GM19035 (cell line): Measurements from ENCODE around the gene IWS1.
"Not testable (repeated sequence)": the region's sequence is repeated elsewhere in the genome, so short reads cannot be mapped to it uniquely, and the experiment has no call there.

Experiments used
- ATAC-seq: cut with Tn5 transposase; IDR thresholded peaks from one replicate; pipeline ENCODE4 v1.9.1; 2021; ENCODE audit not compliant: unreplicated experiment

The IWS1 gene

DNA sequence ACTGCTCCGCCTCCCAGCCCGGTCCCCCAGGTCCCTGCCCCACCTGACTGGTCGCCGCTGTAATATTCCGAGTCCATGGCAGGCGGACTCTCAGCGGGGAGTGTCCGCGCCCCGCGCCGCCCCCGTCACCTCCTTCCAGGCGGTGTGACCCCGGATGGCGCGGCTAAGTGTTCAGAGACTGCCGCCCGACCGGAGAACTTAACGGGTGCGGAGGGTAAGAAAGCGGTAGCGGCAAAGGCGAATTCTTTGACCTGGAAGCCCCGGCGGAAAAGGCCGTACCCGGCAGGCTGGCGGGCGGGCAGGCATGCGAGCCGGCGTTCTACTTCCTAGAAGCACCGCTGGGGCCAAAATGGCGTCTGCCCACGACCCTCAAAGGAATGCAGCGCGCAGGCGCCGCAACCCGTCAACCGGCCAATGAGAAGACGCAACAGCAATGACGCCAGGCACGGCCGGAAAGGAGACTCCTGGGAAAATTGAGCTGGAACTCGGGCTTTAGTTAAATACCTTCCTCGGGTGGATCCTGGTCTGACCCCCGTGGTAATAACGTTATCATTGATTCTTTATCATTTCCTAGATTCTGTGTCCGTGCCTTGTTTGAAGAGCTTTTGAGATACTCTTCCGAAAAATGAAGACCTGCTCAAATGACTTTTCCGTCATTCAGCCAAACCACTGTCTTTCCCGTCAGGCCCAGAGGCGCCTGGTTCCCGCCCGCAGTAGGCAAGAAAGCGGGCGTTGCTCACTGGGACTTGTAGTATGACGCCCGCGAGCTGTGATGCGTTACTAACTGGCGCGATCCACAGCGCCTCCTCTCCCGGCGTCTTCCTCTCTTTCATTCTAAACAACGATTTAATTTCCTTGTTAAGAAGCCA is at the start of gene IWS1:
Gene IWS1 (minus strand): TSS at position 358 of the 869 bp plus-strand sequence. CDS start 281 bp downstream, at position 77.
- ATAC-seq, result peak; percentile 93

DNA sequence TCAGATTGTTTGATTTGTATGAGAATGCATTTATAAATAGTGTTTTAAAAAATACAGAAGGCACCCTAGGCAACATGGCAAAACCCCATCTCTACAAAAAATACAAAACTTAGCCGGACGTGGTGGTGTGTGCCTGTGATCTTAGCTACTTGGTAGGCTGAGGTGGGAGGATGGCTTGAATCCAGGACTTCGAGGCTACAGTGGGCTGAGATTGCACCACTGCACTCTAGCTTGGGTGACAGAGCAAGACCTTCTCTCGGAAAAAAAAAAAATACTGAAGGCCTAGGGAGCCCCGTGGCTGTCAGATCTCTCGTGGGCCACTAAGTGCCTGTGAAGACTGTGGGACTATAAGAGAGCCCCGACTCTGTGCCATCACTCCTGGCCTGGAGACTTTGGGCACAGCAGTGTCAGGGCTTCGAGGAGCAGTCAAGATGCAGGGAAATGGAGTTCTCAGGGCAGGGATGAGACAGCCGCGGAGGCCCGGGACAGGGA is 49.7 kb upstream of the IWS1 start:
- ATAC-seq, result no peak

DNA sequence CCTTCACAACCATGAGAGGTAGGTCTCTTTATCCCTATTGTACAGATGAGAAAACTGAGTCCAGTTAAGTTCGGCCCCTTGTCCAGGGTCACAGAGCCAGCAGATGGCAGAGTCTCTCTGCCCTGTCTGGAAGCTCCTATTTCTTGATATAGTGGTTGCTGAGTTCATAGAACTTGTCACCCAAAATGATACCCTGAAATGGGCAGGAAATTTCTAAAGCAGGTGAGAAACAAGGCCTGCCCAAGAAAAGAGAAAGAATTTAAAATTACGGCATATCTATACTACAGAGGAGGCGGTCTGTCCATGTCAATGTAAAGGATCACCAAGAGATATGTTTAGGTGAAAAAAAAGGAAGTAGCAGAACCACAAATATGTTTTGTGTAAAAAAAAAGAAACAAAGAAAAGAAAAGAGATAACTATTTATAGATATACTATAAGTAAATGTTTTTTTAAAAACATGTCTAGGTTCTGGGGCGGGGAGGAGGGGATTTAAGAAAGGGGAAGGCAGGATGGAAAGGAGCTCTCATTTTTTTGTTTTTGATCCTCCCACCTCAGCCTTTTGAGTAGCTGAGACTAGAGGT is 49.0 kb upstream of the IWS1 start:
- no peak for ATAC-seq

DNA sequence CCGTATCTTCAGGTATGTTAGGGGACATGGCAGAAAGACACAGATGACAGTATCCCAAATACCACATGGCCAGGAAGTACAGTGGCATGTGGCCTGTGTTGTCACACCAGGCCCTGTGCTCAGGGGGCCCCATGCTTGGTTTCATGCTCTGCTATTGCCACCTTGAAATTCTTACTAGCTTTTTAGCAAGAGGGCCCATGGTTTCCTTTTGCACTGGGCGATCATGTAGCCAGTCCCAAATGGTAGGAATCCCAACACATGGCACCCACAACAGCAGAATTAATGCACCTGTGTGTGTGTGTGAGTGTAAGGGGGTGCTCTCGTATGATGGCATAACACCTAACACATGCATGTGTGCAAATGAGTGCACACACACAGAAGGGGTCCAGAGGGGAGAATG is 48.4 kb upstream of the IWS1 start:
- no peak for ATAC-seq

DNA sequence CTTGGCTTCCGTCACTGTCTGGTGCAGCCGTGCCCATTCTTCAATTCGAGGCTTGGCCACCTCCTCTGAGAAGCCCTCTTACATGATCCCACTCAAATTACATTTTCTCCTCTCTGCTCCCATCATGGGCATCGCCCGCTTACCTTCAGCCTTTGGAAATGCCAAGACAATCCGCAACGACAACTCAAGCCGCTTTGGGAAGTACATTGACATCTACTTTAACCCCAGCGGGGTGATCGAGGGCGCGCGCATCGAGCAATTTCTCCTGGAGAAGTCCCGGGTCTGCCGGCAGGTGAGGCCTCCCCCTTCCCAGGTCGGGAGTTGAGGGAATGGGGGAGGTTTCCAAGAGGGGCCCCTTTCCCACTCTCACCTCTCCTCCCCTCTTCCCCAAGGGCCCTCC is 47.5 kb upstream of the IWS1 start:
- no peak for ATAC-seq

DNA sequence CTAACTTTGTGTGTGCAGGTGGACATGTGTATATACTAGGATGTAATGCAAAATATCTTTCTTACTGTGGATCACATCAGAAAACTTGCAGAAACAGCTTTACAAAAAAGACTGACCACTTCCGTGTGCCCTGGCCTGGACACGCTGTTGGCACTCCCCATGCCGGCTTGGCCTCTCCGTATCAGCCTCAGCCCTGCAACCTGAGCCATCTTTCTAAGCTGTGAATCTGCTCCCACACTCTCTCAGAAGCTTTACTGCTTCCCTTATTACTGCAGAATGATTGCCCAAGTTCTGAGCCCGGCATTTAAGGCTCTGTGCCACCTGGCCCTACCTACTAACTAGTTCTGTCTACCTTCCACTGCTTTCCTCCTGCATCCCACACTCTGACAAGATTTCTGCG is 47.0 kb upstream of the IWS1 start:
- no peak for ATAC-seq

DNA sequence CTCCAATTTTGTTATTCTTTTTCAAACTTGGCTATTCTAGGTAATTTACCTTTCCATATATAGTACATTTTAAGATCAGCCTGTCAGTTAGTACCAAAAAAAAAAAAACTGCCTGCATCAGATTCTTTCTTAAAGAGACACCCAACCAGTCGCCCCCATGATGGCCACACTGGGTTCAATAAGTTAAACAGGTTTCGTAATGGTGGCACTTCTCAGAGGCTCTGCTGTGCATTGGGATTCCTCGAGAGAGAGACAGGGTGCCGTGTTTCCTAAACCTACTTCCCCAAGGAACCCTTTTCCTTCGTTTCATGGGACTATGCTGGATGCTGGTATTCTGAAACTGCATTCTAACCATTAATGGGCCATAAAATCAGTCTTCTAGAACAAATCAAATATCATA is 46.6 kb upstream of the IWS1 start:
- no peak for ATAC-seq

DNA sequence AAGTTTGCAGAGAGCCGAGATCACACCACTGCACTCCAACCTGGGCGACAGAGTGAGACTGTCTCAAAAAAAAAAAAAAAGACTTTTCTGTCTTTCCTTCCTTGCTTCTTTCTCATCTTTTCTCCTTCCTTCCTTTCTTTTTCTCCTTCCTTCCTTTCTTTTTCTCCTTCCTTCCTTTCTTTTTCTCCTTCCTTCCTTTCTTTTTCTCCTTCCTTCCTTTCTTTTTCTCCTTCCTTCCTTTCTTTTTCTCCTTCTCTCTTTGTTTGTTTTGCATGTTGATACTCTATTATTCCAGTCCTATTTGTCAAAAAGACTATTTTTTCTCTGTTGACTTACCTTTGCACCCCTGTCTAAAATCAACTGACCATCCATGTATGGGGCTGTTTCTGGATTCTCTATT is 46.1 kb upstream of the IWS1 start:
- not testable (repeated sequence) for ATAC-seq

DNA sequence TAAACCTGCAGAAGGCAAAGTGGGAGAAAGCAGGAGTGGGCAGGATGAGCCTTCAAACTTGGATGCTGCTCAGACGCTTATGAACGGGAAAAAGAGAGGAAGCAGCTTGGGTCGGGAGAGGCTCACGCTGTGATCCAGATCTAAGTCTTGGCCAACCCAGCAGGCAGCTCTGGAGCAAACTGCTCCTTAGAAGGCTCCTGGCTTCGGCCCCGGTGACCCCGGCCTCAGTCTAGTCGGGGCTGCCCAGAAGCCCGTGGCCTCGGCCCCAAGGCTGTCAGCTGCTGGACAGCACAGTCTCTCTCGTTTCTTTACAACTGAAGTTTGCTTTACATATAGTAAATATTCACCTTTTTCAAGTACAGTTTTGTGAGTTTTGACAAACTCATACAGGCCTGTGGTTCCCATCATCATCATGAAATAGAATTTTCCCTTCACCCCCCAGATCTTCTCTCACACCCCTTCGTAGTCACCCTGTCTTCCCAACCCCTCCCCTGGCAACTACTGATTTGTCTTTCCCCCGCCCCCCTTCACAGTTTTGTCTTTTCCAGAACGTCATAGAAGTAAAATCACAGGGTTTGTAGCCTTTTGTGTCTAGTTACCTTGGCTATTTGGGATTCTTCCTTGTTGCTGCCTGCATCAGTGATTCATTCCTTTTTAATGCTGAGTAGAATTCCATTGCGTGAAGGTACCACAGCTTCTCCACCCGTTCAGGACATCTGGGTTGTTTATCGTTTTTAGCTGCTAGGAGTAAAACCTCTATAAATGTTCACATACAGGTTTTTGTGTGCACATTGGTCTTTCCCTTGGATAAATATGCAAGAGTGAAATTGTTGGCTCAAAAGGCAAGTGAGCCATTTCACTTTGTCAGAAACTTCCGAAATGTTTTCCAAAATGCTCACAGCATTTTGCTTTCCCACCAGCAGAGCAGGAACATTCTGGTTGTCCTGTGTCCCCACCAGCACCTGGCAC is 44.3 kb upstream of the IWS1 start:
- no peak for ATAC-seq

DNA sequence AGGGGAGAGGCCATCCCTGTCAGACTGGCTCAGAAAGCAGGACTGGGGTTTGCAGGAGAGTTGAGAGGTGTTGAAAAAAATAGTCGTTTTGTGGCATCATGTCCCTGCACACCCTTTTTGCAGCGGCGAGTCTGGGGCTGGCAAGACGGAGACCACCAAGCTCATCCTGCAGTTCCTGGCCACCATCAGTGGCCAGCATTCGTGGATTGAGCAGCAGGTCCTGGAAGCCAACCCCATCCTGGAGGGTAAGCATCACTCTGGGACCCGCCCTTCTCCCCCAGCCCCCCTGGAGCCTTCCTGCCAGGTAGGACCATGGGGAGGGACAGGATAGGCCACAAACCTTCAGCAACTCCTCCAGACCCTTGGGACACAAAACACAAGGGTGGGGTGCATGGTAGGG is 43.4 kb upstream of the IWS1 start:
- ATAC-seq, result no peak

DNA sequence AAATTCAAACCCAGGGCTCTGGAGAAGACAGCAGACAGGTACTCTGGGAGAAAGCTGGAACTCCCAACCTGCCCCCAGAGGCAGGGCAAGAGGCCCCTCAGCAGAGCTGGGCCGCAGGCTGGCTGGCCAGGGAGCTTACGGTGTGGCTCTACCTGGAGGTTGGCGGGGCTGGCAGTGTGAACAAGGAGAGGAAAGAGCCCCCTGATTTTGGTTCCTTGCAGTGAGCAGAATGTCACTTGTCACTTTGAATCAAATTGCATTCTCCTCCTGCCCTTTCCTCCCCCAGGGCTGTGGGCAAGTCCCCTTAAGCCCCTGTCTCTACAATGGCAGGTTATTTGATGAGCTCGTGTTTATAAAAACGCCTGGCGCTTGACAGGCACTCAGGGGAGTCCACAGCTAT is 41.8 kb upstream of the IWS1 start:
- no peak for ATAC-seq

DNA sequence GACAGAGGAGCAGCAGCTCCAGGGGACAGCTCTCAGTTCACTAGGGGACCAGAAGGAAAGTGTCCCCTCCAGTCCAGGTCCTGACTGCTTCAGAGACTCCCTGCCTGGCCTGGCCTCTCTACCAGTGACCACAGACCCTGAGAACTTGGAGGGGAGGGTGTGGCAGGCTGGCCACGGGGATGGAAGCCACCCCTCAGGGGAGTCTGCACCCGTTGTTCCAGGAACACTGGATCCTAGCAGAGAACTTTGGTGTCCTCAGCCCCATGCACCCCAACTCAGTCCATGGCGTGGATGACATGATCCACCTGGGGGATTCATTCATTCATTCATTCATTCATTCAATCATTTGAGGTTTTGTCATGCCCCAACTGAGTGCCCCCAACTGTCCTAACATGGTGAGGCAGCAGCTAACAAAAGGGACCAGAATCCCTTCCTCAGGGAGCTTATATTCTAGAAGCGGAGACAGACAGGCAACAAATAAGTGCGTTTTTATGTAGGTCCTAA is 41.1 kb upstream of the IWS1 start:
- ATAC-seq, result no peak

DNA sequence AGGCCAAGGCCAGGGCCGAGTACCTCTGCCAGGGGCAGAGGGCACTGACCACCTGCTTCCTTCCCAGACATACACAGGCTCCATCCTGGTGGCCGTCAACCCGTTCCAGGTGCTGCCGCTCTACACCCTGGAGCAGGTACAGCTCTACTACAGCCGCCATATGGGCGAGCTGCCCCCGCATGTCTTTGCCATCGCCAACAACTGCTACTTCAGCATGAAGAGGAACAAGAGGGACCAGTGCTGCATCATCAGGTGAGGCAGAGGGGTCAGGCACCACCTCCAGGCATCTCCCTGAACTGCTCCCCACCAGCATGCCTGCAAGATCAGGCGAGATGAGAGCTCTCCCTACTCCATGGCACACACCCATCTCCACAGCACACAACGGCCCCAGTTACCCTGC is 40.3 kb upstream of the IWS1 start:
- no peak for ATAC-seq

DNA sequence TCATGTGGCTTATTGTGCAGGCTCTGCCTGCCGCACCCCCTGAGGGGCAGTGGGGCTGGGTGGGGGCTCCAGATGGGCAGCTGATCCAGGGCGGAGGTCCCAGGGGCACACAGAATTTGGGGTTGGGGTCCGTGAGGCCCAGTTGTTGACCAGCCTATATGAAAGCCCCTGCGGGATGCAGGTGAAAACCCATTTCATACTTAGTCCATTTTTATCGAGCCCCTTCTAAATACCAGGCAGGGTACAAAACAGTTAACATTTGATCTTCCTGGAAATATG is 39.8 kb upstream of the IWS1 start:
- no peak for ATAC-seq

DNA sequence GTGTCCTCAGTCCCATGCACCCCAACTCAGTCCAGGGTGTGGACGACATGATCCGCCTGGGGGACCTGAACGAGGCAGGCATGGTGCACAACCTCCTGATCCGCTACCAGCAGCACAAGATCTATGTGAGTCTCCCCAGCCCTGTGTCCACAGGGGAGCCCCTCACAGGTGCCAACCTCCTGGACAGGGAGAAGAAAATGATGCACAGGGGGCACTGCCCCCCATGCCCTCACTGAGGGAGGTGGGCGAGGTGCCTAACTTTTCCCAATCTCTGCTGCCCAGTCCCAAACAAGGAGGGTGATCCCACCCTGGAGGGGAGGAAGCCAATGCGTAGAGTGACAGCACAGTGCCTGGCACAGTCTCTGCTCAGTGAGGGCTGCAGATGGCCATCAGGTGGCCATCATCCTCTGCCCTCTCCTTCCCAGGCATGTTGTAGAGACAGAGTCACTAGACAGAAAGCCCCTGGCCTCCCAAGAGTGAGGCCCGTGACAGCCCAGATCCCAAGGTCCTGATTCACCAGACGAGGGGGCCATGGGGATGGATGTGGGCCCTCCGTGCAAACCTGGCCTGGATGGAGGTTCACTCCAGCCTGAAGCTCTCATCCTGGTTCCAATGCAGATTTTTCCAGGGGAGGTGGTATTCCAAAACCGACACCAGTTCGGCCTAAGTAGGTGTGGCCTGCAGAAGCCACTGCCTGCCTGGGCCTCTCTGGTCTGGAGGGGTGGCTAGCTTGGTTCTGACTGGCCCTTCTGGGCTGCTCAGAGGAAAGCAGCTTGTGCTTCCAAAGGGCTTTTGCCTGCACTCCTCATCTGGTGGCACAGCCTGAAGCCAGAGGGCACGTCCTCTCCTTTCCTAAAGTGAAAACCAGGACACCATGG is 39.2 kb upstream of the IWS1 start:
- no peak for ATAC-seq

DNA sequence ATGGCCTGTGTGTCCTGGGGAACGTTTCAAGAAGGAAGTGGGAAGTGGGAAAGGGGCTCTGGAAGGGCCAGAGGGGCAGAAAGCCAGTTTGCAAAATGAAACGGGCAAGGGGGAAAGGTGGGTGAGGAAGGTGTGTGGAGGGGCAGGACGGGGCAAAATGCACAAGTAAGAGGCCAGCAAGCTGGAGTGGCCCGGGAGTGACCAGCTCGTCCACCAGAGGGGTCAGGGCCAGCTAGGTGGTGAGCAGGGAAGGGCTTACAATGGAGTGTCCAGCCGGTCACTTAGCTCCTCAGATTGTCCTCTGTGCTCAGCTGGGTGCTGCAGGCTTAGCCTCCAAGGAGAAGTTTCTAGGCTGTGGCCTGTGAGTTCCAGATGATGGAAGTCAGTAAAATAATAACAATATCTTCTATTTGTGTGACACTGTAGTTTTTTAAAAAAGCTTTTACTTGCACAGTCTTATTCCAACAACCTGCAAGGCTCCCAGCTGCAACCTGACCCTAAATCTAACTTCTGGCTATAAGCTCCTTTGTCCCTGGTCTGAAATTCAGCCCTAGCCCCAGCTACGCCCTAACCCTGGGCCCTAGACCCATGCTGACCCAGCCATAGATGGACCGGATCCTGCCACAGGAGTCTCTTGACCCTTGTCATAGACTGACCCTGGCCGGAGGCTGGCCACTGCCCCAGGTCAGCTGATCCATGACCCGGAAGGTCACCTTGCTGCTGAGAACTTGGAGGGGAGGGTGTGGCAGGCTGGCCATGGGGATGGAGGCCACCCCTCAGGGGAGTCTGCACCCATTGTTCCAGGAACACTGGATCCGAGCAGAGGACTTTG is 38.4 kb upstream of the IWS1 start:
- ATAC-seq, result no peak

DNA sequence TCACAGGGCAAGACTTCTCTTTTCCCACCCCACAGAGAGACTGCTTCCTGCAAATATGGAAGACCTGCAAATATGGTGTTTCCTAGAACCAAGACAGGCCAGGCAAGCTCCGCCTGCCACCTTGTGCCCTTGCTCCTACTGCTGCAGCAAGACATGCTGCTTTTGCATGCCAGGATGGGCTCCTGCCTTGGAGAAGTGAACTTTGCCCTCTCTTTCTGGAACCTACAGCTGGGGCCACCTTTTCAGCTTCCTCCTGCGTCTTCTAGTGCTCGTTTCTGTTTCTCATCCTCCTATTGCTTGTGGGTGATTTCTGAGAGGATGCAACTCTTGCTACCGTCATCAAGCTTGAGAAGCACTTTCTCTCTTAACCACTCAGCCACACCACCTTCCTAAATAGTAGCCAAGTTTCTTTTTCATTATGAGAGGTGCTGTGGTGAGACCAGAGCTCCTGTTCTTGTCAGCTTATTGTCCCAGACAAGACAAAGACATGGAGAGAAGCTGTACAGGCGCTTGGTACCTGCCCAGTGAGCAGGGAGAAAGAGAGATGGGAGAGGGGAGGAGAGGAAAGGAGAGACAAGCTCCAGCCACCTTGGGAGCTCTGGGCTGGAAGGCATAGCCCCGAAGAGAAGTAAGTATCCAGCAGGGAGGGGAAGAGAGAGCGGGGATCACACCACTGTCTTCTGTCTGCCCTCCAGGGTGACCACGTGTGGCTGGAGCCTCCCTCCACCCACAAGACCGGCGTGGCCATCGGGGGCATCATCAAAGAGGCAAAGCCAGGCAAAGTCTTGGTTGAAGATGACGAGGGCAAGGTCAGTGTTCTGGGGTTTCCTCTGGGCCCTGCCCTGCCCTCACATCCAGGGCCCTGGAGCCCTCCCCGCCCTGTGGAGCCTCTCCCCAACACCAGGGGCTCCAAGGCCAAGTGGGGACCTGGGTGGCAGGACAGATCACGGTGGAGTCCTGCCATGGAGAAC is 37.5 kb upstream of the IWS1 start:
- ATAC-seq, result peak; percentile 97

DNA sequence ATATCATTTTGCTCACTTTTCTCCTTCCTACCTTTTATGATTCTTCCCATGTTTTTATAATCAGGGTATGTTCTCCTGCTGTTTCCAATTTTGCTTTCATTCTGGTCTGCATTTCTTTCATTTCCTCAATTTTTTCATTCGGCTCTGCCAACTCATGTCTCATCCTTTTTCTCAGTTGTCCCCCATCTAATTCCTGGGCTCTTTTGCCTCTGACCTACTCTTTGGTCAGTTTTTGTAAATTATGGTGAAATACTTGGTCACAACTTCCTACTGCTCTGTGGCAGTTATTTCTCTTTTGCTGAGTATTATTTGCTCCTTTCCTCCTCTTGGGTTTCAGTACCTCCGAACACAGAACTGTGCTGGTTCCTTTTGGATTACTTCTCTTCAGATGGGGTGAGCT is 36.6 kb upstream of the IWS1 start:
- no peak for ATAC-seq
